HG03469 (cell line): ENCODE results near the gene PIP5K1B.

Experiments used
- ATAC-seq: cut with Tn5 transposase; IDR thresholded peaks from one replicate; pipeline ENCODE4 v1.9.1; 2021; ENCODE audit warnings: mild to moderate bottlenecking, moderate library complexity, moderate number of reproducible peaks; ENCODE audit not compliant: unreplicated experiment

The PIP5K1B gene

DNA sequence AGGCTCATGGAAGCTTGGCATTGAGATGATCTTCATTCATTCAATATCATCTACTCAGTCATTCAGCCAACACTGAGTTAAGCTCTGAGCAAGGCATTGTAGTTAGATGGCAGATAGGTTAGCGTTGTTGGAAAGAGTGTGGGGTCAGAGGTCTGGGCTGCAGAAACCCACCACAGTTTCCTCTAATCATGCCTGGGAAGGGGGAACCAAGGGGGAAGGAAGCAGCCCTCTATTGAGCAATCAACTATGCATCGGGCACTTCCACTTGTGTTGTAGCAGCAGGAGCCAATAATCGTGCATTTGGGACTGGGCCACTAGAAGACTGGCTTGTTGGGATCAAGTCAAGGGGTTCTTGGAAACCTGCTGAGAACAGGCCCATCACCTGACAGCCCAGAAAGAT, 139.1 kb downstream of the PIP5K1B start:
- no peak for ATAC-seq

DNA sequence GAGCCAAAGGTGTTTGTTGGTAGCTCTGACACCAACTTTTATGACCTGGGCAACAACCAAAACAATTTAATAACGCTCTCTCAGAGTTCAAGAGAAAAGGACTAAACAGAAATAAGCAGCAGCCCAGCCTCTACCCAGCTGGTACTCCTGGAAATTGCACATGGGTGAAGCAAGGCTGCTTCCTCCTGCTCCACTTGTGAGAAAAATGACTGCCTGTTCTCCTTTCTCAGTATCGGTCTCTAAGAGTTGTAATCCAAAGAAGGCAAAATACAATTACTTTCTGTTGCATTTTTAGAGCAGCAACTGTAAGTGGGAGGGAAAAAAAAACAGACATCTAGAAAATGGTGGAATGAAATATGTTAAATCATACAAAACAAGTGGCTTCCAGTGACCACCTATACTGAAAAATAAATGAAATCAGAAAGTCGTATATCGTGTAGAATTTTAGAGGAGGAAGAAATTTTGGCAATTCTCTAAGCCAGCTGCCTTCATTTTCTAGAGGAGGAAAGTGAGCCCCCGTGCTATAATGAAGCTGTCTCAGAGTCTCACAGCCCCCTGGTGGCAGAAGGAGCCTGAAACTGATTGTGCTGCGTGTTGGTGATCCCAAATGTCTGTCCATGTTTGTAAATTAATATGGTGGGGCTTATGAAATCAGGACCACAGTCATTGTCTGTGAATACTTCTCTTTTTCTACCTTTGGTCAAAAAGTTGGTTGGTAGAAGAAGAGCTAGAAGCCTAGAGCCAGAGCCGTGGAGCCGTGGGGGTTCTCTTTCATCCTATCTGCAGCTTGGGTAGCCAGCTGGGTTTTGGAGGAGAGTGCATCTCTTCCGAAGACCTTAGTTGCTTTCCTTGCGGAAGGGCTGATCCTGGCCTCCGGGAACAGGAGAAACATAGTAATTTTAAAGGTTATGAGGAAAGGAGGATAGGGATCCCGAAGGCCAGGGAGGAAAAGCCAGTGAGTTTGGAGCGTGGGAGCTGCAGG, 139.9 kb downstream of the PIP5K1B start:
- peak; percentile 41 for ATAC-seq

DNA sequence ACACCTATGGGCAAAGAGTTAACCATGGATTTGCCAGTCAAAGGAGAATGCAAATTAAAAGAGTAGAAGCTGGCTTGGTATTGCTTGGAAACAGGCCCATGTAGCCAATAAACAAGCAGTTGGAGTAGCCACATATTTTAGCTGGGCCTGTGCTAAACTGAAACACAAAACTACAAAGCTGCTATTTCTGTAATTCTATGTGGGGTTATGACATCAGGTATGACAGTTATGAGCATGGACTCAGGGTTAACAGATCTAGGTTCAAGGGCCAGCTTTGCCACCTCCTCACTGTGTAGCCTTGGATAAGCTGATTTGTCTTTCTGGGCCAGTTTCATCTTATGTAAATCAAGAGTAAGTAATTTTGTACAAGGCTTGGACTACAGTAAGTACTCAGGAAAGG, 142.7 kb downstream of the PIP5K1B start:
- ATAC-seq, result no peak

DNA sequence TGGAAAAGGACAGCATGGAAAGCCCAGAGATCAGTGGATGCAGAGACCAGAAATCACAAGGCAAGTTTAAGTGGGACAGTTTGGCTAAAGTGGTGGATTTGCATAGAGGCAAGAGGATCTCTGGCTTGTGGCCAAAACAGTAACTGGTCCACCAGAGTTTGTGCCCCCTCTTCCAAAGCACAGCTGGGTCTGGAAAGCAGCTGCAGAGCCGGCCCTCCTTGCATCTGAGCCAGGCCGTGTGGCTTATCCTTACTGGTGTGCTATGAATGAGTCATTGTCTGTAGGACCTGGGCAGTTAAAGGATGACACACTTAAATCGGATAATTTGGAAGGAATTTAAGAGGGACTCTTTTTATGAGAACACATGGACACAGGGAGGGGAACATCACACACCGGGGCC, 146.6 kb downstream of the PIP5K1B start:
- ATAC-seq, result no peak

DNA sequence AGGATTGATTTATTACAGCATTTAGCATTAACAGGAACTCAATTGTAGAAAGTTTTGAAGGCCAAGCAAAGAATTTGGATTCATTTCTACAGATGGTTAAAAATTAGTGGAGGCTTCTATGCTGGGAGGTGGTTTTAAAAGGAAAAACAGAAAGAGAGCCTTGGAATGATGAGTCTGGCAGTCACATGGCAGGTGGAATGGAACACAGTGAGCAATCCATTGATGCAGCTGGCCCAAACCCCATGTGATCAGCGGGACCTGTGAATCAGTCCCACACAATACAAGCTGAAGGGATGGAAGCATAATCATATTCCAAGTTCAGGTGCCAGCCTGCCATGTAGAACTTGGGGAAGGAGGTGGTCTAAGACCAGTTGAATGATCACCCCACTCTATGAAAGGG, 147.9 kb downstream of the PIP5K1B start:
- no peak for ATAC-seq

DNA sequence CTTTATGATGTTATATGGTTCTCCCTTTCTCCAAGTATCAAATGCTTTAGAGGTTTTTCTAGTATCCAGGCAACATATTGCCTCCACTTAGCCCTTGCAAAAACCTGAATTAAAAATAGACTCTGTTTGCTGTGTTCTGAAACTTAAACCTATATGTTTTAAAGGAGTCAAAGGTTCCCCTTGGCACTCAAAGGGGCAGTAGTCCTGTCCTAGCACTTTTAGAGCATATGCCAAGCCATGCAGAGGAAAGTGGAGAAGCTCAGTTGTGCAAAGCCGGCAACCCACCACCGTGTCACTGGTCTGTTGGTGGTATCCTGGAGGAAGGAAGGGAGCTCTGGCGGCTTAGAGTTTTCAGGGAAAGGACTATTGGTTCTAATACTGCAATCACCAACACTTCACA, 154.3 kb downstream of the PIP5K1B start:
- no peak for ATAC-seq

DNA sequence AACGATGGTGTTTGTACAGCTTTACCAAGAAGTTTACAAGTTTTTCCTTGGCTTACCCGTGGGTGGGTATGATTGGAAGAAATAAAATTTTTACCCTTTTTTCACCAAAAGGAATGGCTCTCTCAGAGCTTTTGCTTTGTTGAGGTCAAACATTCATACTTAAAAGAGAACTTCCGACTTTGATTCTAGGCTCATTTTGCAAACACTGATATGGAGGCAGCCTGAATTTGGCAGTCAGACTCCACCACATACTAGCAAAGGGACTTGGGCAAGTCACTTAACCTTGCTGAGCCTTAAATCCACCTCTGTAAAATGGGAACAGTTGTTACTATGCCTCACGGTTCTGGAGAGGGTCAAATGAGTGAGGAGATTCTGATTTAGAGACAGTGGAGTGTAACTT, 155.4 kb downstream of the PIP5K1B start:
- no peak for ATAC-seq

DNA sequence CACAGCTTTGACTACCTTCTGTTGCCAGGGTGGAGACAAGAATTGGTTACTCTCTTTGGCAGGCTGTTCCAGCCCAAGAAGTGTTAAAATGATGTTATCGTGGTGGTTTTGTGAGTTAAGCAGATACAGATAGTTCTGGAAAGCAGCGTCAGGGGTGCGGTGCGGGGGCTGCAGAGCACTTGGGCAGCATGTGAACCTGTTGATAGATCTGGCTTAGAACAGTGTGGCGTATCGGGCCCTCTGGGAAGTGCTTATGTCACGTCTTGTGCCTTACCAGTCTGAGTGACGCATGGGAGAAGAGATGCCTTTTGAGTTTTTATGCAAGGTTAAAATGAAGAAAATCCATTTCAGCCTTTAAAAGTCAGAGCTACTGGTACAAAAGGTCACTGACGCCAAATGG, 156.4 kb downstream of the PIP5K1B start:
- no peak for ATAC-seq

DNA sequence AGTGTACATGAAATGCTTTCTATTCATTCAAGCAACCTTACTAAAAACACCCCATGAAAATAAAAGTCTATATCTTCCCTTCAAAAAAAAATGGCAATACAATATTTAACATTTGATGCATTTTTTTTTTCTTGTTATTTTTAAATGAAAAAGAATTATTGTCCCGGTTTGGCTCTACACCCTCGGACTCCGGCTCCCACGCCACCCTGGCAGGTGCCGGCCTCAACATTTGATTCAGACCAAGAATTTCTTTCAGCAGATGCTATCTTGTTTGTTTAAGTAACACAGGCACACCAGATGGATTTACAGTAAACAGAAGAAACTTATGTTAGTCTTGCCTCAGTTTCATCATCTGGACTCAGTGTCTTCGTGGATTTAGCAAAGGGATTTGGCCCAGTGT, 162.0 kb downstream of the PIP5K1B start:
- ATAC-seq, result no peak

DNA sequence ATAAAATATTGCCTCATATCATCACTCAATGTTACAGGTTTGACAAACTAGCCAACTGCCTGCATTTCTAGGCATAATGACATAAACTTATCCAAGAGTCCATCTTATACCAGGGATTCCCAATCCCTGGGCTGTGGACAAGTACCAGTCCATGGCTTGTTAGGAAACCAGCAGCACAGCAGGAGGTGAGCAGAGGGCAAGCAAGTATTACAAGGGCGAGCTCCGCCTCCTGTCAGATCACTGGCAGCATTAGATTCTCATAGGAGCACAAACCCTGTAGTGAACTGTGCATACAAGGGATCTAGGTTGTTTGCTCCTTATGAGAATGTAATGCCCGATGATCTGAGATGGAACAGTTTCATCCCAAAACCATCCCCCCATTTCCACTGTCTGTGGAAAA, 164.0 kb downstream of the PIP5K1B start:
- no peak for ATAC-seq

DNA sequence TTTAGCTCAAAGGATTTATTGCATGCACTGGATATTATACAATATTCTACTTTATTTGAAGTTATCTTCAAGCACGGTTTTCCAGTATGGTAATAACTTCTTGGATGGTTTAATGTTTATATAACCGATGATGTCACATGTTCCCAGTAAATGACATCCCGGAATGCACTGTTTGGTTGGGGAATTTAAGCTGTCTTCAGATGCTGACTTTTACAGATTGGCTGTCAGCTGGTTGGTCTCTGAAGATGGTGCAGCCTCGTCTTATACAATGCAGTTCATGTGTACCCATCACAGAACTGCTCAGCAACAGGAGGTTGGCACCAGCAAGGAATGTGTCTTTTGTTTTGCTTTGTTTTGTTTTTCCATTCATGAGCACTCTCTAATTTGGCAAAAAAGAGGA, 165.0 kb downstream of the PIP5K1B start:
- ATAC-seq, result no peak

DNA sequence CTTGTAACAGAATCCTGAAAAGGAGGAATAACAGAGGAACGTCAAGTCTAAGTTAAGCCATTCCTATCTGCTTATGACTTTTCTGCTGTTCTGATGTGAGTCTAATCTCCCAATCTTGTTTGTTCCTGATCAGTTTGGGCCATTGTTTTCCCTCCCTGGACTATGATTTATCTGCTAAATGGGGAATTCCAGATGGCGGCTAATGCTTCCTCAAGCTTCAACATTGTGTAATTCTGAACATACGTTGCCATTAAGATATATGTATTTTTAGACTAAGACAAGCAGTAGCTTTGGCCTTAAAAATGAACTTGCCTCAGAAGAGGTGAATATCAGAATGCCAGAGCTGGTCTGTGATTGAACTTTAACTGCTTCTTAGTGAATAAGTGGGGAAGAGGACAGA, 166.2 kb downstream of the PIP5K1B start:
- ATAC-seq, result no peak

DNA sequence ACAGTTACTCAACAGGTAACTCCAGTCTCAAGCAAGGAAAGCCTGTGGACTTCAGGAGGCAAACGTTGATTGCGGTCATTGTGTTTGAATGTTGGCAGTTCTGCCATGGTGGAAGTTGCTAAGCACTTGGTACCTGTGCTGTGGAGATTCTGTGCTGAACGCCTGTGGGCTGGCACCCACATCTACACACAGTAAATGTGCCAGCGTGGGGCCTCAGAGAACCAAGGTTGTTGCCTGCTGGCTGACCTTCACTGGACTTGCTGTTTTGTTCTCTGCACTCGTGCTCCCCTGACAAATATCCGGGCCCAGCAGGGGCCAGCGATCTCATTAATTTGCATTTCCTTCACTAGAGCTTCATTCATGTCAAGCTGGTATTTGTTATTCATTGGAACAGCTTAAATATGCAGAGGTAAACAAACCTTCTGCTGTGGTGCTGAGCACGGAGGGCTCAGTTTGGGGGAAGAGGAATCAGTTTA, 167.0 kb downstream of the PIP5K1B start:
- no peak for ATAC-seq

DNA sequence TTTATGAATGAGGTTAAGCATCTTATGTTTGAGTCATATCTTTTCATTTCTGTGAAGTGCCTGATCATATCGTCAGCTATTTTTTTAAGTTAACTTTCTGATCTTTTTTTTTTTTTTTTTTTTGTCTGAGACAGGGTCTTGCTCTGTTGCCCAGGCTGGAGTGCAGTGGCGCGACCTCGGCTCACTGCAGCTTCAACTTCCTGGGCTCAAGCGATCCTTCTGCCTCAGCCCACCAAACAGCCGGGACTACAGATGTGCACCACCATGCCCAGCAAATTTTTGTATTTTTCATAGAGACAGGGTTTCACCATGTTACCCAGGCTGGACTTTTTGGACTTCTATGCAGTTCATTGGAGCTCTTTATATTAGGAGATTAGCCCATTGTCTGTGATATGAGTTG, 168.1 kb downstream of the PIP5K1B start:
- ATAC-seq, result no peak

DNA sequence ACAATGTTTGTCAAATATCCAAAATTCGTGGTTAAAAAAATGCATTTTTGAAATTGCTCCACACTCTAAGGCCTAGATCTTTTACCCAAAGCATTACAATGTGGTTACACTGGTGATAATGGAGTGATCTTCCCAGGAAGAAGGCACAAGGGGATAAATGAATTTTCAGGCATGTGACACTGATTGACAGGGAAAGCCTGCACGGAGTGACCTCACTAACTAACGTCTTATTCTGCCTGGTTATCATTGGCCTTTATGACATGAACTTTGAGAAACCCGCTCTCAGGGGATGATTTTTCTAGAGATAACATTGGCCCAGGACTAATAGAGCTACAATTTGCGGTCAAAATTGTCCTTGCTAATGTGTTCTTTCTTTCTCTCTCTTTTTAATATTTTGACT, 171.2 kb downstream of the PIP5K1B start:
- no peak for ATAC-seq

DNA sequence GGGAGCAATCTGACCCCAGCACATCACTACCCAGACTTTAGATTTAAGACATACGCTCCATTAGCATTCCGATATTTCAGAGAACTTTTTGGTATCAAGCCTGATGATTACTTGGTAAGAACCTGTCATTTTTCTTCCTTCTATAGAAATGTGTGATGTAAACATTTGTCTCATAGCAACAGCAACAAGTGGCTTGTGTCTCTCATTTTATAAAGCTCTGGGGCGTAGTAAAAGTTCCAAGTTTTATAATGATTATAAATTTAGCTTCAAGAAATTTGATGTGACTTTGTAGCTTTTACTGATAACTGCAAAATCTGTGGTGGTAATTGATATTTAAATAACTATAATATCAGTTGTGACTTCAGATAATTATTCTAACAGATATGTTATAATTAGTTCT, 171.6 kb downstream of the PIP5K1B start:
- no peak for ATAC-seq

DNA sequence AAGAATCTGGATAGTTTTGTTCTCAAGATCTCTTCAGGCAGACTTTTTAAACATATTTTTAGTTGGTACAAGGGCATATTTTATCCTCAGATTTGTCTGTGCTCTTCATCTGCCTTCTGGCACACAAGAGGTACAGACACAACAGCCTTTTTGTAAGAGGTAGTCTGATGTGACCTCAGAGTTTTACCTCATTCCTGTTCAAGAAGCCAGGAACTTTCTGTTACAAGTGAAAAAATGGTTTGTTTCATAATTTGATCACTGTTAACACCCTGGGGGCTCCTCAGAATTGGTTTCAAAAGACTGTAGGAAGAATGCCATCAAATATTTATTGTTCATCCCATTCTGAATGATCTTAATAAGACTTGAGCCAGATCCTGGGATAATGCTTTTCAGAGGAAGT, 172.2 kb downstream of the PIP5K1B start:
- ATAC-seq, result no peak

DNA sequence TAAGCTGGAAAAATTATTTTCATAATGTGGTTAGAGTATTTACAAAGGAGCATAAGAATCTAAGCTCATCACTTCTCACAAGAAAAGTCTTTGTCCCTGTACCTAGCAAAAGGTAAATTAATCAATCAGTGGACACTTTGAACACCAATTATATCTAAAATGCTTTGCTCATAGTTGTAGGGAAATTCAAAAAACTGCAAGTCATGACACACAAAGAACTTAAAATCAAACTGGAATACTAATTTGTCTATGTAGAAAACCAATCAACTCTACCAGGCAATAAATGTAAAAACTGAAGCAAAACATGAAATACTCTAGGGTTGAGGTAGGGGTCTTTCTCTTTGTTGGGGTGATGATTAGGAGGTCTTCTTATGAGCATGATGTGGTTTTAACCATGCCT, 173.4 kb downstream of the PIP5K1B start:
- no peak for ATAC-seq

DNA sequence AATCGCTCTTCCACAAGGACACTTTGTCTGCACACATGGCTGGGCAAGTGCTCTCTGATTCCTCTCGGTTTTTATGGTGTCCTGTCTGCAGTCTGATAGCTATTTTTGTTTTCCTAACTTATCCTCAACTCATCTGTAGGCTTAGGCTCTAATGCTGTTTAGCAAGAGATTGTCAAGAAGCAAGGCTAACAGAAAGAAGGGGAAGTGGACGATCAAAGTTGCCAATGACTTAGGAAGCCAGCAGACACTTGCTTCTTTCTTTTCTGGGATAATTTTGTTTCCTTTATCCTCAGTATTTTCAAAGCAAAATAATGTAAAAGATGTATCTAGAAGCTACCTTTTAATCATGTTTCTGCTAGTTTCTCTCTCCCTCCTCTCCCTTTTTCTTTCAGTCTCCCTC, 178.2 kb downstream of the PIP5K1B start:
- no peak for ATAC-seq

DNA sequence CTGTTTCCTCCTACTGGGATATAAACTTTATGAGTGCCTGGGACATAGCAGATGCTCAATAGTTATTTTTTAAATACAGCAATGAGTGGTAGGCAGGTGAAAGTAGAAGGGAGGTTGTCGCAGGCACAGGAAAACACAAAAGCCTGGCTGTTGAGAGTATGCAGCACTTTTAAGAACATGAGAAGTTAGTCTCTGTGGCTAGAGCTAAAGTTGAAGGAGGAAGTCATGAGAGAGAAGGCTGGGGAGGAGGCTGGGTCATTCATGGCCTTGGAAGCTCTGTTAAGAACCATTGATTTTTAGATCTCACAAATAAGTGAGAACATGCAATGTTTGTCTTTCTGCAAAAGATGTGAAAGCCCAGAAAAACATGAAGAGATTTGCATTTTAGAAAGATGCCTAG, 182.2 kb downstream of the PIP5K1B start:
- ATAC-seq, result no peak

DNA sequence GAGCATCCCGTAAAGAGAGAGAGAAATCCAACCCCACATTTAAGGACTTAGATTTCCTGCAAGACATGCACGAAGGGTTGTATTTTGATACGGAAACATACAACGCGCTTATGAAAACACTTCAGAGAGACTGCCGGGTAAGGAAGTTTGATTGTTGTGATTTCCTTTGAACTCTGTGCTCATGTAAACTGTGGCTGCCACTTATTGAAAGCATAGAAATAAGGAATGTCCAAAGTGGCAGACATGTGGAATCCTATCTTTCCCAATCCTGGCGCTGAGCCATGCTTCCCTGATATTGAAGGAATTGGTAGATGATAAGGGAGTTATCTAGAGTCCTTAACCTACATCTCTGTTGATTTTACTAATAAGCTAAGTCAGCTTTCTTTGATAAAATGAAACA, 189.5 kb downstream of the PIP5K1B start:
- ATAC-seq, result no peak

DNA sequence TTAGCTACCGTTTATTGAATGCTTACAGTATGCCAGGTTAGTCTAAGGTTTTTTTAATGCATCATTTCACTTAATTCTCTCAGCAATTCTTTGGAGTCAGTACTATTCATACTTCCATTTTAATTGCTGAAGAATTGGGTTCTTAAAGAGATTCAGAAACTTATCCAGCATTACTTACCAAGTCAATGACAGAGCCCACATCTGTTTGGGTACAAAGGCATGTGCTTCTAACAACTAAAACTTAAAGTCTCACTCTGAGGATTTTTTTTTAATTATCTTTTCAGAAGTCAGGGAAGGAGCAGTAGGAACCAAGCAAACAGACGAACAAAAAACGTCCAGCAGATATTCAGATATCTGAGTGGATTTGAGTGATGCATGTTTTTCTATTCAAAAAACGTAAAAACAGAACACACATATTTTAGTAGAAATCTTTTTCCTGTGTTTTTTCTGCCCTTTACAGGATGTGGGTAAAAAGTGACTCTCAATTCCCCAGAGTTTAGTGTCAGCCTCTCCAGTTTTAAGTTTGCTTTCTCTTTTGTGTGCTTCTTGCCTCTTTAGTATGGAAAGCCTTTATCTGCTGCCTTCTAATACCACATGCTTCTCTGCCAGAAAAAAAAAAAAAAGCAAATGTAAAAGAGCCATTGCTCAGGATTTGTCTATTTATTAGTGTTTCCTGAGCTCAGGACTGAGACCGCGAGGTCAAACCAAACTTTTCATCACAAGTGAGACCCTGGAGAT, 190.9 kb downstream of the PIP5K1B start:
- ATAC-seq, result peak; percentile 74
